Measurements from ENCODE around the gene ACTL7A. TPM values are rescaled to one million over a fixed set of nuclear protein-coding genes. Genes with fewer than 3 reads are reported as not detected.

ACTL7A gene
- total RNA-seq, 2 experiments from 2014 or later = not detected

DNA sequence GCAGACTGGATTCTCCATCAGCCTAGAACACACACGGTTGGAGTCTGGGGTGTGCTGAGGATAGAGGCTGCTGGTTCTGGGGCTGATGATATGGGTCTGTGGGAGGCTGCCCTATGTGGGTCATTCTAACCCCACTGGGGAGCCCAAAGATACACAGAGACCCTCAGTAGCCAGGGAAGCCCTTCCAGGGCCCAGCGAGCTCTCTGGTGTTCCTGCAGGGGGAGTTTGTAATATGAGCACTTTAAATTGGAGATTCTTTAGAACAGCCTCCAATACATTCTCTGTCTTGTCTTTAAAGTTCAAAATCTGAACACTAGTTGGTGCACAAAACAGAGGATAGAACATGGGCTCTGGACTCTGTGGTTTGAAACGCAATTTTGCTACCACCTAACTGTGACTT is 2.4 kb downstream of the ACTL7A start:
- Histone ChIP-seq H3K4me3 (ENCODE audit: low read length) (no peak overlapping the region), H3K27me3 (ENCODE audit: control insufficient read depth in 1 of 2, insufficient read depth in 2 of 2, low read length in 2 of 2) (no peaks in the 10 kb centered on the region), H3K27ac (ENCODE audit: low read depth in 1 of 2, low read length in 2 of 2) (no peak overlapping the region), H3K9me3 (ENCODE audit: control insufficient read depth in 1 of 2, insufficient read depth in 1 of 2, low read length in 2 of 2) (no peaks in the 10 kb centered on the region), H3K36me3 (ENCODE audit: insufficient read depth, low read length) (peaks cover 10% of the 10 kb centered on the region), H3K4me1 (ENCODE audit: insufficient read depth, low read length) (no peaks in the 10 kb centered on the region)
- ATAC-seq (ENCODE audit: poor library complexity) (no peak), DNase-seq (no peak)
- intact Hi-C loops (cut with DNase I, micrococcal nuclease) = no loop called here
- POLR2A ChIA-PET = no interaction called here
- CTCF ChIA-PET = no interaction called here
- Mint-ChIP-seq H3K36me3 (ENCODE audit: low read depth) (peaks cover 25% of the 10 kb centered on the region), H3K27me3 (no peaks in the 10 kb centered on the region), H3K9me3 (no peaks in the 10 kb centered on the region), H3K4me3 (no peak overlapping the region), H3K4me1 (ENCODE audit: low read depth) (no peaks in the 10 kb centered on the region), H3K27ac (no peak overlapping the region)
- TF ChIP-seq, protein P1, sequence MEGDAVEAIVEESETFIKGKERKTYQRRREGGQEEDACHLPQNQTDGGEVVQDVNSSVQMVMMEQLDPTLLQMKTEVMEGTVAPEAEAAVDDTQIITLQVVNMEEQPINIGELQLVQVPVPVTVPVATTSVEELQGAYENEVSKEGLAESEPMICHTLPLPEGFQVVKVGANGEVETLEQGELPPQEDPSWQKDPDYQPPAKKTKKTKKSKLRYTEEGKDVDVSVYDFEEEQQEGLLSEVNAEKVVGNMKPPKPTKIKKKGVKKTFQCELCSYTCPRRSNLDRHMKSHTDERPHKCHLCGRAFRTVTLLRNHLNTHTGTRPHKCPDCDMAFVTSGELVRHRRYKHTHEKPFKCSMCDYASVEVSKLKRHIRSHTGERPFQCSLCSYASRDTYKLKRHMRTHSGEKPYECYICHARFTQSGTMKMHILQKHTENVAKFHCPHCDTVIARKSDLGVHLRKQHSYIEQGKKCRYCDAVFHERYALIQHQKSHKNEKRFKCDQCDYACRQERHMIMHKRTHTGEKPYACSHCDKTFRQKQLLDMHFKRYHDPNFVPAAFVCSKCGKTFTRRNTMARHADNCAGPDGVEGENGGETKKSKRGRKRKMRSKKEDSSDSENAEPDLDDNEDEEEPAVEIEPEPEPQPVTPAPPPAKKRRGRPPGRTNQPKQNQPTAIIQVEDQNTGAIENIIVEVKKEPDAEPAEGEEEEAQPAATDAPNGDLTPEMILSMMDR (IDR thresholded peaks at IDR 0.05) = no peak

DNA sequence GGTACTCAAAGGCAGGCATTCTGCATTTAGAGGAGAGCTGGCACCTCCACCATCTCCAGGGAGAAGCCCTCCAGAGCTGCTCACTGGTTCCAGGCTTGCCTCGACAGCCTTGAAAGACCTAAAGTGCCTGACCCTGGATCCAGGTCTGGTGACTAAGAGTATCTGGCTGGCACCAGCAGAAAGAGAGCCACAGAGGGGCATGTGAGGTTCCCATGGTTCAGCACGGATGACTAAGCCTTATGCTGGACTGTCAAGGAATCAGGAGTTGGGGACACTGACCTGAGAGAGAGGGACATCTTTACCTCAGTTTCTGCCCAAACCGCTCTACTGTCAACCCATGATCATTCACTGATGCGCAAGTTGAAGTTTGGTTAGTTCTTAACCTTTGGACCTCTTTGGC is 3.0 kb downstream of the ACTL7A start:
- ChIA-PET POLR2A (no interaction called here), CTCF (no interaction called here)
- H3K4me3 Mint-ChIP-seq = no peak overlapping the region
- no peaks in the 10 kb centered on the region for H3K27me3 ChIP-seq (ENCODE audit: control insufficient read depth in 1 of 2, insufficient read depth in 2 of 2, low read length in 2 of 2)
- no peaks in the 10 kb centered on the region for H3K9me3 ChIP-seq (ENCODE audit: control insufficient read depth in 1 of 2, insufficient read depth in 1 of 2, low read length in 2 of 2)
- no peak overlapping the region for H3K4me3 ChIP-seq (ENCODE audit: low read length)
- H3K4me1 ChIP-seq (ENCODE audit: insufficient read depth, low read length) = no peaks in the 10 kb centered on the region
- H3K9me3 Mint-ChIP-seq = no peaks in the 10 kb centered on the region
- intact Hi-C loops (cut with DNase I, micrococcal nuclease) = no loop called here
- ATAC-seq (ENCODE audit: poor library complexity) = no peak
- no peaks in the 10 kb centered on the region for H3K27me3 Mint-ChIP-seq
- H3K27ac ChIP-seq (ENCODE audit: low read depth in 1 of 2, low read length in 2 of 2) = no peak overlapping the region
- TF ChIP-seq, protein P1 (IDR thresholded peaks at IDR 0.05) = no peak
- H3K36me3 Mint-ChIP-seq (ENCODE audit: low read depth) = peaks cover 31% of the 10 kb centered on the region
- peaks cover 13% of the 10 kb centered on the region for H3K36me3 ChIP-seq (ENCODE audit: insufficient read depth, low read length)
- no peaks in the 10 kb centered on the region for H3K4me1 Mint-ChIP-seq (ENCODE audit: low read depth)
- no peak for DNase-seq
- no peak overlapping the region for H3K27ac Mint-ChIP-seq

DNA sequence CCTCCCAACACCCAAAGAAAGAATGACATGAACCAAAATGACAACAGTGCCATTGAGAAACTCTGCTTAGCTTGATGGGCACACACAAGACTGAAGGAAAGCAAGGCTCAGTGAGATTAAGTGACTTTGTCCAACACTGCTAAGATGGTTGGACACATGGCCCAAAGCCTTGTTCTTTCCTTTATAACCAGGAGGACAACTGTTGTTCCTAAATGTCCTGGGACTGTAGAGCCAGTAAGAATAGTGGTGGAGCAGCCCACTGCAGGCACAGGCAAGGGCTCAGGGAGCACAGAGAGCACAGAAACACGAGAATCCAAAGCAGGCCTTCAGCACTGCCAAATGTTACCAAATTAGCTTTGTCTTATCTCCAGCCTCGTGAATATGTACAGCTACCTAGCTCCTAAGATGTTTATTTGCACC is 3.9 kb downstream of the ACTL7A start:
- ATAC-seq (ENCODE audit: poor library complexity) = no peak
- H3K27me3 ChIP-seq (ENCODE audit: control insufficient read depth in 1 of 2, insufficient read depth in 2 of 2, low read length in 2 of 2) = no peaks in the 10 kb centered on the region
- H3K27me3 Mint-ChIP-seq = no peaks in the 10 kb centered on the region

More for the DNA sequence above, 3.9 kb downstream of the ACTL7A start:
- H3K27ac Mint-ChIP-seq = no peak overlapping the region
- Histone ChIP-seq H3K36me3 (ENCODE audit: insufficient read depth, low read length) (peaks cover 19% of the 10 kb centered on the region), H3K9me3 (ENCODE audit: control insufficient read depth in 1 of 2, insufficient read depth in 1 of 2, low read length in 2 of 2) (no peaks in the 10 kb centered on the region), H3K4me3 (ENCODE audit: low read length) (no peak overlapping the region), H3K4me1 (ENCODE audit: insufficient read depth, low read length) (no peaks in the 10 kb centered on the region), H3K27ac (ENCODE audit: low read depth in 1 of 2, low read length in 2 of 2) (no peak overlapping the region)
- no peak for DNase-seq
- H3K4me1 Mint-ChIP-seq (ENCODE audit: low read depth) = no peaks in the 10 kb centered on the region
- POLR2A ChIA-PET = no interaction called here
- H3K36me3 Mint-ChIP-seq (ENCODE audit: low read depth) = peaks cover 41% of the 10 kb centered on the region
- H3K9me3 Mint-ChIP-seq = no peaks in the 10 kb centered on the region
- intact Hi-C loops (cut with DNase I, micrococcal nuclease) = no loop called here
- CTCF ChIA-PET = no interaction called here
- TF ChIP-seq, protein P1 (IDR thresholded peaks at IDR 0.05) = no peak
- H3K4me3 Mint-ChIP-seq = no peak overlapping the region

Measured in CD4-positive, alpha-beta T cell (primary cell).